Kidney epithelial cell (primary cell): ENCODE results near the gene DHRS1. TPM values are rescaled to one million over a fixed set of nuclear protein-coding genes. Genes with fewer than 3 reads are reported as not detected.

ENCODE experiments used
- DNase-seq: peaks from one replicate; pipeline ENCODE4 v3.0.0-alpha.2; 2010; ENCODE audit warnings: low read depth
- H3K27me3 ChIP-seq: 2 replicates; pipeline ENCODE4 v1.6.0; 2011; ENCODE audit warnings: low read length; ENCODE audit not compliant: control insufficient read depth, insufficient read depth
- H3K36me3 ChIP-seq: 2 replicates; pipeline ENCODE4 v1.5.1; 2011; ENCODE audit warnings: low read length; ENCODE audit not compliant: control insufficient read depth, insufficient read depth
- H3K4me3 ChIP-seq: 2 replicates; pipeline ENCODE4 v1.5.1; 2011; ENCODE audit warnings: low read depth, mild to moderate bottlenecking, control low read depth, low read length
- total RNA-seq: library from RNA; depleted of rRNA; stranded (reverse); fragments of >200 nt; gene quantifications from 2 replicates; pipeline ENCODE4 v1.2.3, GENCODE V29; 2015
- TF ChIP-seq, protein P1 (sequence below): IDR thresholded peaks from 2 replicates; pipeline ENCODE4 v1.5.1; 2011; ENCODE audit warnings: mild to moderate bottlenecking, moderate library complexity, low read length, control low read depth, inconsistent platforms; ENCODE audit not compliant: insufficient read depth, poor library complexity, severe bottlenecking

Gene DHRS1
- total RNA-seq, 1 donor from 2014 or later, result 44.9 TPM

DNA sequence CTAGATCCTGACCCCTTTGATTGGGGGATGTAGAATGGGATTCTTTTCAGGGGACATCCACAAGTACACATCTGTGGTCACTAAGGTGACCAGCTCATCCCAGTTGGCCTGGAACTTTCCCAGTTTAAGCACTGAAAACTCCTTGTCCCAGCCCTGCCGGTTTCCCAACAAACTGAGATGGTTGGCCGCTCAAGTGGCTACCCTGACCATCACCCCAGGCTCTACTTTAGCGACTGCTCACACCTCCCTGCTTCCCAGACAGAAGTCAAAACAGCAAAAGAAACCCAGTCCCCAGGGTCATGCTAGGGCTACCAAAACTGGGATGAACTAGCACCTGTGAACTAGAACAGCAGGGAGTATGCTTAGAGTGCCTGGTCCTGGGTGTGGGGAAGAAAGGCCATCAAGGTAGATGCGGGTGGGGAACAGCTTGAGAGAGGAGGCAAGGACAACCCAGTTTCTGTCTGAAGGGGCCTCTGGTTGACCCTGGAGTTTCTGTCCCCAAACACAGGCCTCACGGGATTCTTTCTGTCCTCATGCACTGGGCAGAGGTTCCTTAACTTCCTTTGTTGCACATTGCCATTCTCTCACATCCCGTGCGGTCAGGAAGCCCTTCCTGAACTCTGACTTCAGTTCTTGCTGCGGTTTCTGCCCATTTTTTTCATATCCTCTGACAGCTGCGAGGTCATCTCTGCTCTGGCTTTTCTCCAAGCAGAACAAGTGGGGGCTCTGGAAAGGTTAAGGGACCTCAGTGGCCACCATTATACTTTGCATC is 13.3 kb upstream of the DHRS1 start:
- Histone ChIP-seq H3K36me3 (no peaks in the 10 kb centered on the region), H3K27me3 (peaks cover 14% of the 10 kb centered on the region), H3K4me3 (no peak overlapping the region)
- DNase-seq, result no peak
- TF ChIP-seq, protein P1, sequence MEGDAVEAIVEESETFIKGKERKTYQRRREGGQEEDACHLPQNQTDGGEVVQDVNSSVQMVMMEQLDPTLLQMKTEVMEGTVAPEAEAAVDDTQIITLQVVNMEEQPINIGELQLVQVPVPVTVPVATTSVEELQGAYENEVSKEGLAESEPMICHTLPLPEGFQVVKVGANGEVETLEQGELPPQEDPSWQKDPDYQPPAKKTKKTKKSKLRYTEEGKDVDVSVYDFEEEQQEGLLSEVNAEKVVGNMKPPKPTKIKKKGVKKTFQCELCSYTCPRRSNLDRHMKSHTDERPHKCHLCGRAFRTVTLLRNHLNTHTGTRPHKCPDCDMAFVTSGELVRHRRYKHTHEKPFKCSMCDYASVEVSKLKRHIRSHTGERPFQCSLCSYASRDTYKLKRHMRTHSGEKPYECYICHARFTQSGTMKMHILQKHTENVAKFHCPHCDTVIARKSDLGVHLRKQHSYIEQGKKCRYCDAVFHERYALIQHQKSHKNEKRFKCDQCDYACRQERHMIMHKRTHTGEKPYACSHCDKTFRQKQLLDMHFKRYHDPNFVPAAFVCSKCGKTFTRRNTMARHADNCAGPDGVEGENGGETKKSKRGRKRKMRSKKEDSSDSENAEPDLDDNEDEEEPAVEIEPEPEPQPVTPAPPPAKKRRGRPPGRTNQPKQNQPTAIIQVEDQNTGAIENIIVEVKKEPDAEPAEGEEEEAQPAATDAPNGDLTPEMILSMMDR, result no peak

DNA sequence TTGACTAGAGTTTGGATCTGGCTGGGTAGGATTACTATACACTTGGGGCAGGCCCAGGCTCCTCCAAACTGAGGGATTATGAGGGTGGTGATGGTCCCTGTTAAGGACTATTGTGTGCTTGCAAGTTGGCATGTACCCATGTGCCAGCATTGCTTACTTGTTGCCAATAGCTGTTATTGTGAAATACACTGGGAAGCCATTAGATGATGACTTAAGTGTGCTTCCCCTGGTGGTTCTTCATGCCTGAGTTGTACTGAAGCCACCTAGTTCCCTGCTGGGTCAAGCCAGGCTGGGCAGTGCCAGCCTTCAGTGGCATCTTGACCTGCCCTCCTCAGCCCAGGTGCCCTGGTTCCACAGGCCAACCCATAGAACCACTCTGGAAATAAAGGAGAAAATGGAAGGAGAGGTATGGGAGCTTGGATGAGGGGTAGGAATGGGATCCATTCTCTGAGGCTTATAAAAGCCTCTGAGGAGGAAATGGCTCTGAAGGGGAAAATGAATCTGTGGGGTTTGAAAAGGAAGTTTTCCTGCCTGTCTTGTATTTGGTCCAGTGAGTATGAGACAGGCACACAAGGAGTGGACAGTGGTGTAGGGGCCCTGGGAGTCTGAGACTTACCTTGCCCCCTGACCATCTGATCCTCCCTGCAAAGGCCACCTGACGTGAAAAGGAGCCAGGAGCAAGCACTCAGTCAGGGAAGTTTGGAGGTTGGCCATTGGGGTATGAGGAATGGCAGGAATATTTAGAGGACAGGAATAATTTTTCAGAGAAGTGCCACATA is 12.4 kb upstream of the DHRS1 start:
- TF ChIP-seq, protein P1, result no peak
- no peaks in the 10 kb centered on the region for H3K36me3 ChIP-seq
- peaks cover 12% of the 10 kb centered on the region for H3K27me3 ChIP-seq
- no peak overlapping the region for H3K4me3 ChIP-seq
- DNase-seq, result no peak

DNA sequence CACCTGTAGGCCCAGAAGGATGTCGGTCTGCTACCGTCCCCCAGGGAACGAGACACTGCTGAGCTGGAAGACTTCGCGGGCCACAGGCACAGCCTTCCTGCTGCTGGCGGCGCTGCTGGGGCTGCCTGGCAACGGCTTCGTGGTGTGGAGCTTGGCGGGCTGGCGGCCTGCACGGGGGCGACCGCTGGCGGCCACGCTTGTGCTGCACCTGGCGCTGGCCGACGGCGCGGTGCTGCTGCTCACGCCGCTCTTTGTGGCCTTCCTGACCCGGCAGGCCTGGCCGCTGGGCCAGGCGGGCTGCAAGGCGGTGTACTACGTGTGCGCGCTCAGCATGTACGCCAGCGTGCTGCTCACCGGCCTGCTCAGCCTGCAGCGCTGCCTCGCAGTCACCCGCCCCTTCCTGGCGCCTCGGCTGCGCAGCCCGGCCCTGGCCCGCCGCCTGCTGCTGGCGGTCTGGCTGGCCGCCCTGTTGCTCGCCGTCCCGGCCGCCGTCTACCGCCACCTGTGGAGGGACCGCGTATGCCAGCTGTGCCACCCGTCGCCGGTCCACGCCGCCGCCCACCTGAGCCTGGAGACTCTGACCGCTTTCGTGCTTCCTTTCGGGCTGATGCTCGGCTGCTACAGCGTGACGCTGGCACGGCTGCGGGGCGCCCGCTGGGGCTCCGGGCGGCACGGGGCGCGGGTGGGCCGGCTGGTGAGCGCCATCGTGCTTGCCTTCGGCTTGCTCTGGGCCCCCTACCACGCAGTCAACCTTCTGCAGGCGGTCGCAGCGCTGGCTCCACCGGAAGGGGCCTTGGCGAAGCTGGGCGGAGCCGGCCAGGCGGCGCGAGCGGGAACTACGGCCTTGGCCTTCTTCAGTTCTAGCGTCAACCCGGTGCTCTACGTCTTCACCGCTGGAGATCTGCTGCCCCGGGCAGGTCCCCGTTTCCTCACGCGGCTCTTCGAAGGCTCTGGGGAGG is 11.3 kb upstream of the DHRS1 start, which contains the start of gene LTB4R:
TSS of gene LTB4R (plus strand) at position 857 of the 959 bp plus-strand sequence. CDS start 4,150 bp downstream, outside the sequence.
- peaks cover 3% of the 10 kb centered on the region for H3K27me3 ChIP-seq
- DNase-seq, result peak; percentile 31
- TF ChIP-seq, protein P1, result peak; percentile 22
- no peaks in the 10 kb centered on the region for H3K36me3 ChIP-seq
- H3K4me3 ChIP-seq, result no peak within 1 kb of the TSS

DNA sequence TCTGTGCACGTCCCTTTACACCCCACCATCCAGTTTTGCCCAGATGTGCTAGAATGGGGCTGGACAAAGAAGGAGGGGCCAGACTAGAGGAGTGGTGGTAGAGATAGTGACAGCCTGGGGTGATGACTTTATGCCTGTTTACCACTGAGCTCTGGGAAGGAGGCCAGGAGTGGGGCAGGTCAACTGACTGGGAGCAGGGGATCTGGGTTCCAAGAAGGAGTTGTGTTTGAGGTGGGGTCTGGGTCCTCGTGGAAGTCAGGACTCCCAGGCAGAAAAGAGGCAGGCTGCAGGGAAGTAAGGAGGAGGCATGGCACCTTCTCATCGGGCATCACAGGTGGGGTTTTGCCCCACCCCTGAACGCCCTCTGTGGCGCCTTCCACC is 10.7 kb upstream of the DHRS1 start:
- H3K4me3 ChIP-seq, result no peak overlapping the region
- H3K27me3 ChIP-seq, result no peaks in the 10 kb centered on the region
- DNase-seq, result no peak
- TF ChIP-seq, protein P1, result no peak
- no peaks in the 10 kb centered on the region for H3K36me3 ChIP-seq

DNA sequence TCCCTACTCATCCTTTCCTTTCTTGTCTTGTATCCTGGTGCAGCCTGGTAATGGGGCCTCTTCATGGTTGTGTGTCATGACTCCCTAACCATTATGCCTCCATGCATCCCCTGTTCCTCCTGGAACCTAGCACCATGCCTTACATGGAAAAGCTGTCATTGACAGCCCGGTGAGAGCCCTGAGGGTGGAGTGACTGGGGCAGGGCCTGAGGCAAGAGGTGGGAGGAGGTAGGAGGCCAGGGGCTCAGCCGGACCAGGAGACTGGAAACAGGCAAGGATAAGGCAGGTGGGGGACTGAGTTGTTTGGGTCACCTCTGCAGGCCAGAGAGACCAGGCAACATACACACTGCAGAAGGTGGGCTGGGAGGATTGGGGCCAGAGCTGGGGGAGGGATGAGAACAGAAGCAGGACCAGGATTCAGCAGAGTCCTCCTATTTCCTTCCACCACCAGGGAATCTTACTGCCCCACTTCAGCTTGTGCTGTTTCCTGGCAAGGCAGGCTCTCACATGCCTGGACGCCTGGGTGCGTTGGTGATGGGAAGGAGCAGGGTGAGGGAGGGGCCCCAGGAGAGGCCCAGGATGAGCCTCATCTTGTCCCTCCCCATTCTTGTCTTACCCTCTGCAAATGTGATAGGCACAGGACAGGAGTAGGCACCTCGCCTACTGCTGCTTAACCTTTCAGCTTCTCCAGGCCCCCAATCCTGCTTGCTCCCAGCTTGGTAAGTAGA is 10.1 kb upstream of the DHRS1 start, which contains the start of gene LTB4R2:
TSS of gene LTB4R2 (plus strand) at position 603 of the 727 bp plus-strand sequence. CDS start 525 bp downstream, outside the sequence.
- no peak within 1 kb of the TSS for H3K4me3 ChIP-seq
- H3K36me3 ChIP-seq, result no peaks in the 10 kb centered on the region
- TF ChIP-seq, protein P1, result no peak
- DNase-seq, result no peak
- no peaks in the 10 kb centered on the region for H3K27me3 ChIP-seq
